Panc1 (cell line): ENCODE measurements around the gene B4GALT7. TPM values are rescaled to one million over a fixed set of nuclear protein-coding genes. Genes with fewer than 3 reads are reported as not detected.

Experiments
- ATAC-seq: fragments of 200-7000 bp; cut with Tn5 transposase; 2 replicates; pipeline ENCODE4 v1.9.1; 2020; ENCODE audit warnings: mild to moderate bottlenecking, moderate library complexity
- BruUV-seq: library from RNA; stranded (reverse); fragments of 400-500 nt; replicated peaks from 2 replicates; lab custom pipeline; 2021; lab: Mats Ljungman, UMichigan
- CTCF ChIA-PET: fragments of 300-600 bp; sonication (Branson Sonifier 250); formaldehyde crosslinking; loops from one replicate; lab custom pipeline; 2022; ENCODE audit warnings: antibody characterized with exemption; lab: Charles Lee
- POLR2A ChIA-PET: fragments of 300-600 bp; sonication (Branson Sonifier 250); formaldehyde crosslinking; loops from one replicate; lab custom pipeline; 2022; ENCODE audit warnings: antibody characterized with exemption; lab: Charles Lee
- DNase-seq: peaks from one replicate; pipeline ENCODE4 v3.0.0-alpha.2; 2010; ENCODE audit warnings: low read depth, low spot score
- H3K27ac ChIP-seq: 2 replicates; pipeline ENCODE4 v1.5.1; 2011; ENCODE audit warnings: mild to moderate bottlenecking, low read length, inconsistent platforms
- H3K27me3 ChIP-seq: fragments of 200-500 bp; sonication (Bioruptor generic); 2 replicates; pipeline ENCODE4 v1.6.0; 2014; ENCODE audit warnings: low read length, inconsistent platforms; ENCODE audit not compliant: control insufficient read depth, insufficient read depth
- H3K36me3 ChIP-seq: fragments of 200-500 bp; sonication (Bioruptor generic); 2 replicates; pipeline ENCODE4 v1.5.1; 2014; ENCODE audit warnings: inconsistent platforms, mild to moderate bottlenecking, low read length, moderate library complexity; ENCODE audit not compliant: control insufficient read depth, insufficient read depth
- H3K4me1 ChIP-seq: 2 replicates; pipeline ENCODE4 v1.5.1; 2011; ENCODE audit warnings: inconsistent platforms, mild to moderate bottlenecking, low read length, moderate library complexity; ENCODE audit not compliant: control insufficient read depth, insufficient read depth
- H3K4me3 ChIP-seq, 2 experiments: 2 replicates each; pipeline ENCODE4 v1.5.1; 2011 to 2012; ENCODE audit warnings: low read depth in 2 of 2, low read length in 2 of 2, mild to moderate bottlenecking in 2 of 2, inconsistent platforms in 1 of 2, moderate library complexity in 1 of 2
- H3K9me3 ChIP-seq: fragments of 200-500 bp; sonication (Bioruptor generic); 2 replicates; pipeline ENCODE4 v1.5.1; 2014; ENCODE audit warnings: low read depth, mild to moderate bottlenecking, inconsistent platforms, low read length, moderate library complexity; ENCODE audit not compliant: control insufficient read depth, insufficient read depth
- CTCF ChIP-seq: fragments of 450-650 bp; IDR thresholded peaks from 2 replicates; pipeline ENCODE4 v1.5.1; 2017; ENCODE audit warnings: mild to moderate bottlenecking
- POLR2AphosphoS5 ChIP-seq: IDR thresholded peaks from 2 replicates; pipeline ENCODE4 v1.6.1; 2012; ENCODE audit warnings: mild to moderate bottlenecking, low read depth, low read length, moderate library complexity
- REST ChIP-seq, 2 experiments: IDR thresholded peaks; 2 replicates each; pipeline ENCODE4 v1.6.1; 2011 to 2012; ENCODE audit warnings: low read depth in 2 of 2, control low read depth in 1 of 2, low read length in 1 of 2, mild to moderate bottlenecking in 1 of 2, moderate library complexity in 1 of 2; ENCODE audit not compliant: insufficient read depth in 1 of 2
- SIN3A ChIP-seq: IDR thresholded peaks from 2 replicates; pipeline ENCODE4 v1.6.1; 2012; ENCODE audit warnings: low read depth, mild to moderate bottlenecking, low read length, moderate library complexity, borderline replicate concordance; ENCODE audit not compliant: insufficient read depth
- TCF7L2 ChIP-seq: IDR thresholded peaks from 2 replicates; pipeline ENCODE4 v1.6.1; 2011; ENCODE audit warnings: mild to moderate bottlenecking, low read depth, low read length, inconsistent platforms
- in situ Hi-C: cut with HindIII; loops from 2 replicates; pipeline ENCODE4 v1.10.0; 2016; ENCODE audit warnings: low sequenced_read_pairs, low pct_unique_long_range_greater_than_20kb
- intact Hi-C: fragments of 100-400 bp; cut with micrococcal nuclease; formaldehyde crosslinking; loops from one replicate; pipeline ENCODE4 v1.10.0; 2022; ENCODE audit not compliant: unreplicated experiment
- total RNA-seq: library from RNA; stranded (reverse); gene quantifications from one replicate; pipeline ENCODE4 v1.2.1, GENCODE V29; 2021; ENCODE audit not compliant: unreplicated experiment

B4GALT7 gene
- total RNA-seq, 1 experiment from 2014 or later: 38.0 TPM

GRCh38 chr5:177565046-177565445 is 34.9 kb upstream of the B4GALT7 start:
- CTCF ChIA-PET: no interaction called here
- no peaks in the 10 kb centered on the region for H3K27me3 ChIP-seq
- BruUV-seq: no TSS peak
- in situ Hi-C loops: no loop called here
- POLR2A ChIA-PET: interaction anchor here (0.6 kb wide), 1 partner anchor 576 kb away, joined by 3 read pairs; no protein-coding TSS in a partner anchor
- ATAC-seq (no peak), DNase-seq (no peak)
- H3K27ac ChIP-seq: no peak overlapping the region
- no peaks in the 10 kb centered on the region for H3K9me3 ChIP-seq
- H3K4me1 ChIP-seq: no peaks in the 10 kb centered on the region
- intact Hi-C loops: no loop called here
- TF ChIP-seq TCF7L2: no peak
- TF ChIP-seq SIN3A: no peak
- TF ChIP-seq CTCF: no peak
- no peak for TF ChIP-seq REST (IDR thresholded peaks at IDR 0.05; ENCODE audit: insufficient read depth in 1 of 2, low read depth in 2 of 2, low read length in 1 of 2)
- no peak for TF ChIP-seq POLR2AphosphoS5
- H3K36me3 ChIP-seq: no peaks in the 10 kb centered on the region
- H3K4me3 ChIP-seq: no peak overlapping the region

- no TSS peak for BruUV-seq
- Histone ChIP-seq H3K27me3 (no peaks in the 10 kb centered on the region), H3K27ac (no peak overlapping the region), H3K4me1 (no peaks in the 10 kb centered on the region), H3K36me3 (no peaks in the 10 kb centered on the region), H3K4me3 (no peak overlapping the region), H3K9me3 (no peaks in the 10 kb centered on the region)
- CTCF ChIA-PET: no interaction called here
- in situ Hi-C loops: no loop called here
- ATAC-seq (no peak), DNase-seq (no peak)
- POLR2A ChIA-PET: no interaction called here
- intact Hi-C loops: no loop called here
- TF ChIP-seq SIN3A (no peak), CTCF (no peak), REST (IDR thresholded peaks at IDR 0.05; ENCODE audit: insufficient read depth in 1 of 2, low read depth in 2 of 2, low read length in 1 of 2) (no peak), TCF7L2 (no peak), POLR2AphosphoS5 (no peak)
Measured at GRCh38 chr5:177568326-177568725, 31.6 kb upstream of the B4GALT7 start.
